Activated CD4-positive, alpha-beta memory T cell treated with anti-CD3 and anti-CD28 coated beads for 36 hours (primary cell): Measurements from ENCODE around the gene CMTM7. TPM values are rescaled to one million over a fixed set of nuclear protein-coding genes. Genes with fewer than 3 reads are reported as not detected.
A peak's percentile ranks its signal among the peaks of the same experiment; 100 is the strongest.
"Not testable (repeated sequence)": the region's sequence is repeated elsewhere in the genome, so short reads cannot be mapped to it uniquely, and the experiment has no call there.

Source experiments
- CTCF ChIA-PET: fragments of 350-600 bp; sonication (Branson Sonifier 250); formaldehyde crosslinking; loops from one replicate; lab custom pipeline; 2021; ENCODE audit warnings: antibody characterized with exemption, inconsistent platforms; lab: Charles Lee
- POLR2A ChIA-PET: fragments of 350-600 bp; sonication (Branson Sonifier 250); formaldehyde crosslinking; loops from one replicate; lab custom pipeline; 2021; ENCODE audit warnings: antibody characterized with exemption; lab: Charles Lee
- DNase-seq: peaks from one replicate; pipeline ENCODE4 v3.0.0-alpha.2; 2020
- H3K27ac Mint-ChIP-seq: one replicate; pipeline ENCODE4 v1.8.0; 2021; ENCODE audit warnings: mixed read lengths
- H3K27me3 Mint-ChIP-seq: one replicate; pipeline ENCODE4 v1.8.0; 2021; ENCODE audit warnings: mixed read lengths
- H3K36me3 Mint-ChIP-seq: one replicate; pipeline ENCODE4 v1.8.0; 2021; ENCODE audit warnings: mixed read lengths
- H3K4me1 Mint-ChIP-seq: one replicate; pipeline ENCODE4 v1.8.0; 2021; ENCODE audit warnings: low read depth, mixed read lengths
- H3K4me3 Mint-ChIP-seq: one replicate; pipeline ENCODE4 v1.8.0; 2021; ENCODE audit warnings: mild to moderate bottlenecking, mixed read lengths
- H3K9me3 Mint-ChIP-seq: one replicate; pipeline ENCODE4 v1.8.0; 2021; ENCODE audit warnings: mixed read lengths
- intact Hi-C: fragments of 100-400 bp; cut with micrococcal nuclease; formaldehyde crosslinking; loops from one replicate; pipeline ENCODE4 v1.15.1; 2023
- total RNA-seq, 2 experiments: library from RNA; stranded (reverse); gene quantifications; one replicate each; pipeline ENCODE4 v1.2.3, GENCODE V29; 2021

CMTM7 gene
- total RNA-seq, 2 experiments from 2014 or later, result 46.1 to 47.1 TPM

GRCh38 chr3:32464726-32465125 is 73.1 kb downstream of the CMTM7 start:
- H3K9me3 Mint-ChIP-seq, DNase-seq, H3K27ac Mint-ChIP-seq, H3K27me3 Mint-ChIP-seq, POLR2A ChIA-PET, H3K4me3 Mint-ChIP-seq, H3K36me3 Mint-ChIP-seq: not testable (repeated sequence)
- H3K4me1 Mint-ChIP-seq, result peaks cover 19% of the 10 kb centered on the region
- CTCF ChIA-PET, result interaction anchor here (0.6 to 1.3 kb wide), 2 partner anchors 90 to 198 kb away, joined by 4 to 5 read pairs; no protein-coding TSS in a partner anchor
- intact Hi-C loops, result loop anchor here (5.0 kb wide), 2 partner anchors 38 to 167 kb away; partner anchors contain the start of gene CMTM6

- ChIA-PET POLR2A (interaction anchor here (1.3 kb wide), 1 partner anchor 30 kb away, joined by 3 read pairs; no protein-coding TSS in a partner anchor), CTCF (interaction anchor here (1.4 to 4.5 kb wide), 18 partner anchors 11 to 228 kb away, joined by 4 to 116 read pairs (median 16); partner anchors contain the start of gene CMTM8)
- H3K9me3 Mint-ChIP-seq, H3K36me3 Mint-ChIP-seq, H3K27me3 Mint-ChIP-seq, H3K27ac Mint-ChIP-seq, H3K4me3 Mint-ChIP-seq, DNase-seq: not testable (repeated sequence)
- intact Hi-C loops, result loop anchor here (5.0 kb wide), 2 partner anchors 35 to 170 kb away; partner anchors contain the start of gene CMTM6
- H3K4me1 Mint-ChIP-seq, result peaks cover 38% of the 10 kb centered on the region
Measured at GRCh38 chr3:32466808-32467207, 75.2 kb downstream of the CMTM7 start.

DNA sequence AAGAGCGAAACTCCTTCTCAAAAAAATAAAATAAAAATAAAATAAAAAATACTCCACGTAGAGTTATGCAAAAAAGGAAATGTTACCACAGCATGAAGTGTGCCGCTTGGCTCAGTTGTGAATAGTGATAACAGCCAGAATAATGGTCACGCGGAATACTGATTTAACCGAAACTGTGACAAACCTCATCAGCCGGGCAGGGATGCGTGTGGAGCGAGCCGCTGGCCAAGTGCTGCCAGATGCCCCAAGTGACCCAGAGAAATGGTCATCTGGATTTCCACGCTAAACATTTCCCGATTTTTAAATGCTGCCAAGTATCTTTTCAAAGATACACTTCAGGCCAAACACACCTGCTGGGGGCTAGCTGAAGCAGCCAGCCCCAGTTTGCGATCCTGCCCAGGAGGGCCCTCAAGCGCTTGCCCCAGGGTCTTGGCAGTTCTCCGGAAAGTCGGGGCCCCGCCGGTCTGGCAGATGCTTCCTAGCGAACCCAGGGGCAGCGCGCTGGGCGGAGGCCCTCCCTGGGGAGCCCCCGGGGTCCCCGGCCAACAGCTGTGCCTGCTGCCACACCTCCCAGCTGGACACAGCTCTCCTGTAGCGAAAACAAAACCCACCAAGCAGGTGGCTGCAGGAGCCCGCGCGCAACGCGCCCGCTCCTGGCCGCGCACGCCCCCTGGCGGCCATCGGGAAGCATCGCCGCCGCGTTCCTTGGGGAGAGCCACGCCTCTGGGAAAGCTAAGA is 75.8 kb downstream of the CMTM7 start:
- H3K9me3 Mint-ChIP-seq, result no peaks in the 10 kb centered on the region
- POLR2A ChIA-PET, result interaction anchor here (1.0 to 1.7 kb wide), 3 partner anchors 30 to 77 kb away, joined by 3 read pairs; no protein-coding TSS in a partner anchor
- CTCF ChIA-PET, result interaction anchor here (0.7 to 4.5 kb wide), 43 partner anchors 8 to 291 kb away, joined by 3 to 116 read pairs (median 5); partner anchors contain the start of genes CMTM7 and CMTM8
- no peaks in the 10 kb centered on the region for H3K27me3 Mint-ChIP-seq
- peak overlapping the region; percentile 4 for H3K4me3 Mint-ChIP-seq
- intact Hi-C loops, result loop anchor here (1.0 to 5.0 kb wide), 5 partner anchors 35 to 289 kb away; partner anchors contain the start of gene CMTM6
- peaks cover 7% of the 10 kb centered on the region for H3K36me3 Mint-ChIP-seq
- H3K4me1 Mint-ChIP-seq, result peaks cover 40% of the 10 kb centered on the region
- DNase-seq, result peak; percentile 82
- H3K27ac Mint-ChIP-seq, result no peak overlapping the region

DNA sequence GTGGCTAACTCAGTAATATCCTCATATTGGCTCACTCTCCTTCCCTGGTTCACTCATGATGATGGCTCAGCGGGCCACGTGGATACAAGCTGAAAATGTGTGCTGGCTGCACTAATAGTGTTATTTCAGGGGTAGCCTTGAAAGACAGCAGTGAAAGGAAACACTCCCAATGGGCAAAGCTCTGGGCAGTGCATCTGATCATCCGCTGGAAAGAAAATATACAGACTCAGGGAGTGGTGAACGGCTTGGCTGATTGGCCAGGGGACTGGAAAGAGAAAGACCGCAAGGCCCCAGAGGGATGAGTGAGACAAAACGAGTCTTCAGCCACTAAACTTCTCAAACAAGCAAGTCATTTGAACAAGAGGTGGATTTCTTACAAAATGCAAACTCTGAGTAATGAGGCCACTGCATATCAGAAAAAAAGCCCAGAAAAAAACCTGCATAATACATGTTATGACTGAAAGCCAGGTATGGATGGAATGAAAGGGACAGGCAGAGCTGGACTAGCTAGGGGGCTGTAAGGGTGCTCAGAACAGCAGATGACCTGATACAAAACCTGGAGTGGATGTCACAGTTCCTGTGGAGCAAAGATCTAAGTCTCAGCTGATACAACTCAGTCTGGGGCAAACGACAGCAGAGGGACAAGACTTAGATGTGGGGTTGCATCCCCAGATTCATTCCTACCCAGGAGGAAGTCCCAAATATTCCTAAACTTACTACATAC is 77.7 kb downstream of the CMTM7 start:
- peaks cover 13% of the 10 kb centered on the region for H3K36me3 Mint-ChIP-seq
- DNase-seq, result no peak
- no peak overlapping the region for H3K4me3 Mint-ChIP-seq

GRCh38 chr3:32470362-32470761 is 78.7 kb downstream of the CMTM7 start:
- DNase-seq, result no peak
- H3K9me3 Mint-ChIP-seq, result no peaks in the 10 kb centered on the region
- peak overlapping the region; percentile 77 for H3K27ac Mint-ChIP-seq
- ChIA-PET POLR2A (interaction anchor here (0.9 to 1.0 kb wide), 2 partner anchors 26 to 39 kb away, joined by 3 read pairs; no protein-coding TSS in a partner anchor), CTCF (interaction anchor here (0.6 to 4.5 kb wide), 8 partner anchors 16 to 174 kb away, joined by 3 to 116 read pairs (median 4); no protein-coding TSS in a partner anchor)
- H3K27me3 Mint-ChIP-seq, result no peaks in the 10 kb centered on the region
- peaks cover 16% of the 10 kb centered on the region for H3K36me3 Mint-ChIP-seq
- peaks cover 45% of the 10 kb centered on the region for H3K4me1 Mint-ChIP-seq
- intact Hi-C loops, result no loop called here
- no peak overlapping the region for H3K4me3 Mint-ChIP-seq

More for the DNA sequence above, 77.7 kb downstream of the CMTM7 start:
- Mint-ChIP-seq H3K27ac (peak overlapping the region; percentile 77), H3K9me3 (no peaks in the 10 kb centered on the region), H3K27me3 (no peaks in the 10 kb centered on the region), H3K4me1 (peaks cover 45% of the 10 kb centered on the region)
- ChIA-PET CTCF (interaction anchor here (0.8 to 4.5 kb wide), 15 partner anchors 13 to 293 kb away, joined by 3 to 116 read pairs (median 12); partner anchors contain the start of gene CMTM7), POLR2A (interaction anchor here (1.0 kb wide), 1 partner anchor 40 kb away, joined by 3 read pairs; no protein-coding TSS in a partner anchor)
- intact Hi-C loops, result loop anchor here (2.0 to 5.0 kb wide), 3 partner anchors 33 to 172 kb away; partner anchors contain the start of gene CMTM6

GRCh38 chr3:32471246-32471645 is 79.6 kb downstream of the CMTM7 start:
- POLR2A ChIA-PET, result no interaction called here
- no peak for DNase-seq
- peaks cover 42% of the 10 kb centered on the region for H3K4me1 Mint-ChIP-seq
- peaks cover 18% of the 10 kb centered on the region for H3K36me3 Mint-ChIP-seq
- H3K27me3 Mint-ChIP-seq, result no peaks in the 10 kb centered on the region
- intact Hi-C loops, result no loop called here
- H3K27ac Mint-ChIP-seq, result peak overlapping the region; percentile 56
- CTCF ChIA-PET, result no interaction called here
- no peak overlapping the region for H3K4me3 Mint-ChIP-seq
- H3K9me3 Mint-ChIP-seq, result no peaks in the 10 kb centered on the region

- POLR2A ChIA-PET, result interaction anchor here (1.1 kb wide), 1 partner anchor 10 kb away, joined by 3 read pairs; no protein-coding TSS in a partner anchor
- intact Hi-C loops, DNase-seq, H3K9me3 Mint-ChIP-seq, H3K27me3 Mint-ChIP-seq, H3K4me3 Mint-ChIP-seq: not testable (repeated sequence)
- Mint-ChIP-seq H3K4me1 (peaks cover 46% of the 10 kb centered on the region), H3K27ac (peak overlapping the region; percentile 28), H3K36me3 (peaks cover 25% of the 10 kb centered on the region)
- CTCF ChIA-PET, result interaction anchor here (0.7 to 1.1 kb wide), 3 partner anchors 80 to 97 kb away, joined by 3 read pairs; partner anchors contain the start of gene CMTM7
Measured at GRCh38 chr3:32472151-32472550, 80.5 kb downstream of the CMTM7 start.

DNA sequence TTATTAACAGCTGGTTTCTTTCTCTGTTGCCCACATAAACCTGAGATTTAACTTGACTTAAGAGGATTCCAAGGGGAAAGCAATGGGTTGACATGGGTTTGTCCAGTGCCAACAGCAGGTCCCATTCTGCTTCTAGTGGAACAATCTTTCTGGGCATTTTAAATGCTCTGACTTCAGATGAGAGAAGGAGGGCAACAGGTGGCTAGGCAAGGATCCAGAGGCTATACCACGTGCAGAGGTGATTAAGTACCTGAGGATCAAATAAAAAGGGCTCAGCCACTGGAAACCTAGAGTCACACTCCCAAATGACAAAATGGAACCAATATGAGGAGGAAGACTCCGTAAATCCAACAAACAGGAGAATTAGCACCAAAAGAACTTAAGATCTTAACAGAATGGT is 82.5 kb downstream of the CMTM7 start:
- no peaks in the 10 kb centered on the region for H3K9me3 Mint-ChIP-seq
- ChIA-PET CTCF (interaction anchor here (0.7 to 0.9 kb wide), 2 partner anchors 75 to 294 kb away, joined by 3 read pairs; no protein-coding TSS in a partner anchor), POLR2A (no interaction called here)
- peaks cover 41% of the 10 kb centered on the region for H3K36me3 Mint-ChIP-seq
- no peak overlapping the region for H3K4me3 Mint-ChIP-seq
- no peaks in the 10 kb centered on the region for H3K27me3 Mint-ChIP-seq
- H3K27ac Mint-ChIP-seq, result no peak overlapping the region
- peaks cover 46% of the 10 kb centered on the region for H3K4me1 Mint-ChIP-seq
- DNase-seq, result no peak
- intact Hi-C loops, result no loop called here

GRCh38 chr3:32480604-32481003 is 89.0 kb downstream of the CMTM7 start:
- Mint-ChIP-seq H3K27me3 (no peaks in the 10 kb centered on the region), H3K4me1 (peaks cover 33% of the 10 kb centered on the region), H3K27ac (no peak overlapping the region), H3K4me3 (no peak overlapping the region), H3K36me3 (peaks cover 61% of the 10 kb centered on the region), H3K9me3 (no peaks in the 10 kb centered on the region)
- ChIA-PET POLR2A (no interaction called here), CTCF (interaction anchor here (1.7 kb wide), 1 partner anchor 13 kb away, joined by 7 read pairs; no protein-coding TSS in a partner anchor)
- intact Hi-C loops, result no loop called here
- DNase-seq, result no peak

DNA sequence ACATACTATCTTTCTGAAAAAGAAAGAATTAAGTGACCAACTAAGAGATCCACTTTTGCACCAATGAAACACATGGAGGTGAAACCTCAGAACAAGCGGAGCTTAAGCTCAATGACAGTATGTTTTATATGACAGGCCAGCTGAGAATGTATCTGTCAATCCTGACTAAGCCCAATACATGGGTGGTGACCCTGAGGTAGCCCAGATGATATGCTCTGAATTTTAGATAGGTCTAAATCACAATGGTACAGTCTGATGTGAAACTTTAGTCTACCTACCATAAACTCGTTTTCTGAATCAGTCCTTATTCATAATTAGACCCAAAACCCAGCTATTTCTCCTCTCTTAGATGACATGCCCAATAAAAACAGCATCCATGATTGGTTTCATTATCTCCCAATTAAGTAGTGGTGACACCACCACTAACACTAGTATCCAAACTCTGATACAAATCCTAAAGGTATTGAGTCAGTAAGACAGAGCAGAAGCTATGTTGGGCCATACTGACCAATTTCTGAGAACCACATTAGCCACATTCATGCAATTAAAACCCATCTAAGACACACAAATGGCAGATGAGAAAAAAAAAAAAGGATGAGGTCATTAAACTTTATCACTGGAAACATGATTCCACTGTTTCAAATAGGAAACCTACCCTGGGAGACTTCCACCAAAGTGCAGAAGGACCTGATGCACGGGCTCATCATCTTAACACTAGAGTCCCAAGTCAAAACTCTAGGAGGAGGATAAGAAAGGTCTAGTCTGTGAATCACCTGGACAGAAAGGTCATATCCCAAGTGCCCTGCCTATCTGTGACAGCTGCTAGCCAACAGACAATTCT is 90.4 kb downstream of the CMTM7 start:
- Mint-ChIP-seq H3K9me3 (no peaks in the 10 kb centered on the region), H3K4me3 (no peak overlapping the region), H3K36me3 (peaks cover 60% of the 10 kb centered on the region), H3K27me3 (no peaks in the 10 kb centered on the region), H3K27ac (no peak overlapping the region), H3K4me1 (peaks cover 29% of the 10 kb centered on the region)
- ChIA-PET CTCF (interaction anchor here (0.8 to 1.3 kb wide), 2 partner anchors 14 to 49 kb away, joined by 3 to 12 read pairs; no protein-coding TSS in a partner anchor), POLR2A (interaction anchor here (1.1 kb wide), 1 partner anchor 10 kb away, joined by 3 read pairs; no protein-coding TSS in a partner anchor)
- DNase-seq, result no peak
- intact Hi-C loops, result loop anchor here (1.0 kb wide), 1 partner anchor 49 kb away; no protein-coding TSS in a partner anchor
